SK-N-SH (cell line): ENCODE data around the gene PIK3C2B. TPM values are rescaled to one million over a fixed set of nuclear protein-coding genes. Genes with fewer than 3 reads are reported as not detected.

Experiments
- CTCF ChIA-PET: fragments of 300-600, 350-600 bp; formaldehyde crosslinking; extraction: SDS; loops from one replicate; lab custom pipeline; 2021; lab: Yijun Ruan, JAX
- POLR2A ChIA-PET: fragments of 350-600 bp; sonication (Branson Sonifier 250); formaldehyde crosslinking; extraction: SDS; loops from one replicate; lab custom pipeline; 2020; ENCODE audit warnings: antibody characterized with exemption, inconsistent platforms; lab: Yijun Ruan, JAX
- DNase-seq: peaks from one replicate; pipeline ENCODE4 v3.0.0; 2012
- H2AFZ ChIP-seq: fragments of 200-600 bp; sonication (generic); 2 replicates; pipeline ENCODE4 v1.8.1; 2016; ENCODE audit warnings: antibody characterized with exemption, mild to moderate bottlenecking, low read depth
- H3F3A ChIP-seq: fragments of 200-600 bp; sonication (generic); replicated peaks from 2 replicates; pipeline ENCODE3; 2016; ENCODE audit warnings: antibody characterized with exemption, mild to moderate bottlenecking; ENCODE audit not compliant: insufficient read depth
- H3K27ac ChIP-seq, 2 experiments: fragments of 200-500 bp in 1 of 2; fragments of 200-600 bp in 1 of 2; sonication (Bioruptor generic) in 1 of 2; sonication (generic), shearing (Covaris generic) in 1 of 2; 2 replicates each; pipeline versions ENCODE4 v1.5.1 to v1.6.1; 2014 to 2016; ENCODE audit warnings: low read depth in 2 of 2, inconsistent platforms in 1 of 2, low read length in 1 of 2, mild to moderate bottlenecking in 1 of 2, mixed read lengths in 1 of 2
- H3K27me3 ChIP-seq: fragments of 200-600 bp; sonication (generic), shearing (Covaris generic); 2 replicates; pipeline ENCODE4 v1.6.1; 2016; ENCODE audit warnings: mixed run types; ENCODE audit not compliant: insufficient read depth
- H3K36me3 ChIP-seq, 2 experiments: fragments of 200-500 bp in 1 of 2; fragments of 200-600 bp in 1 of 2; sonication (Bioruptor generic) in 1 of 2; sonication (generic) in 1 of 2; replicated peaks in 1 of 2; 2 replicates each; pipeline versions ENCODE3 to v1.5.1; 2014 to 2016; ENCODE audit warnings: low read length in 1 of 2, mild to moderate bottlenecking in 1 of 2; ENCODE audit not compliant: insufficient read depth in 2 of 2, control insufficient read depth in 1 of 2
- H3K4me1 ChIP-seq, 2 experiments: fragments of 200-500 bp in 1 of 2; fragments of 200-600 bp in 1 of 2; sonication (Bioruptor generic) in 1 of 2; sonication (generic), shearing (Covaris generic) in 1 of 2; 2 replicates each; pipeline versions ENCODE4 v1.5.1 to v1.6.1; 2014 to 2016; ENCODE audit warnings: low read depth in 1 of 2, low read length in 1 of 2, mixed run types in 1 of 2; ENCODE audit not compliant: insufficient read depth in 2 of 2, control insufficient read depth in 1 of 2
- H3K4me2 ChIP-seq: fragments of 200-600 bp; sonication (generic), shearing (Covaris generic); 2 replicates; pipeline ENCODE4 v1.6.1; 2017; ENCODE audit warnings: mixed run types
- H3K4me3 ChIP-seq, 2 experiments: fragments of 200-500 bp in 1 of 2; fragments of 200-600 bp in 1 of 2; sonication (Bioruptor generic) in 1 of 2; sonication (generic), shearing (Covaris generic) in 1 of 2; 2 replicates each; pipeline versions ENCODE4 v1.5.1 to v1.8.1; 2014 to 2016; ENCODE audit warnings: low read depth in 2 of 2, inconsistent platforms in 1 of 2, low read length in 1 of 2, mild to moderate bottlenecking in 1 of 2, mixed read lengths in 1 of 2, moderate library complexity in 1 of 2
- H3K79me2 ChIP-seq: fragments of 200-600 bp; sonication (generic); 2 replicates; pipeline ENCODE4 v1.8.1; 2017; ENCODE audit warnings: mild to moderate bottlenecking; ENCODE audit not compliant: insufficient read depth
- H3K9ac ChIP-seq: fragments of 200-600 bp; sonication (generic); 2 replicates; pipeline ENCODE4 v1.6.1; 2017; ENCODE audit warnings: mixed run types
- H3K9me2 ChIP-seq: fragments of 200-600 bp; sonication (generic); 2 replicates; pipeline ENCODE4 v1.6.1; 2017; ENCODE audit warnings: mixed run types
- H3K9me3 ChIP-seq: fragments of 200-600 bp; sonication (generic); 2 replicates; pipeline ENCODE4 v1.6.1; 2017; ENCODE audit warnings: mixed run types, mild to moderate bottlenecking, moderate library complexity
- H4K20me1 ChIP-seq: fragments of 200-600 bp; sonication (generic); 2 replicates; pipeline ENCODE4 v1.6.1; 2017; ENCODE audit warnings: mild to moderate bottlenecking, mixed run types; ENCODE audit not compliant: insufficient read depth
- CHD2 ChIP-seq: fragments of 150-350 bp; IDR thresholded peaks from 2 replicates; pipeline ENCODE4 v1.6.1; 2018; ENCODE audit warnings: low read length; ENCODE audit not compliant: partially characterized antibody
- CTCF ChIP-seq: fragments of 200-600 bp; sonication (generic); IDR thresholded peaks from 2 replicates; pipeline ENCODE4 v1.6.1; 2017; ENCODE audit warnings: antibody characterized with exemption, mild to moderate bottlenecking, moderate library complexity
- ELF1 ChIP-seq: IDR thresholded peaks from 2 replicates; pipeline ENCODE4 v1.4.0; 2012
- FOSL2 ChIP-seq: IDR thresholded peaks from 2 replicates; pipeline ENCODE4 v1.4.0; 2012; ENCODE audit warnings: low read depth, mild to moderate bottlenecking, moderate library complexity, borderline replicate concordance
- FOXJ3 ChIP-seq: sonication (generic); formaldehyde crosslinking; IDR thresholded peaks from 2 replicates; pipeline ENCODE4 v1.5.1; 2020; ENCODE audit warnings: mild to moderate bottlenecking, missing genetic modification reagents
- FOXM1 ChIP-seq: IDR thresholded peaks from 2 replicates; pipeline ENCODE4 v1.4.0; 2012; ENCODE audit warnings: low read depth, mild to moderate bottlenecking
- GABPA ChIP-seq: IDR thresholded peaks from 2 replicates; pipeline ENCODE4 v1.4.0; 2012; ENCODE audit warnings: low read depth, mild to moderate bottlenecking
- GATA2 ChIP-seq: sonication (generic); formaldehyde crosslinking; IDR thresholded peaks from 2 replicates; pipeline ENCODE4 v1.5.0; 2020; ENCODE audit warnings: mild to moderate bottlenecking, missing genetic modification reagents
- JUND ChIP-seq: IDR thresholded peaks from 2 replicates; pipeline ENCODE4 v1.4.0; 2012
- MAX ChIP-seq: IDR thresholded peaks from 2 replicates; pipeline ENCODE4 v1.4.0; 2012; ENCODE audit warnings: low read depth
- MEF2A ChIP-seq: IDR thresholded peaks from 2 replicates; pipeline ENCODE4 v1.4.0; 2012; ENCODE audit warnings: low read depth, borderline replicate concordance
- MXI1 ChIP-seq: IDR thresholded peaks from 2 replicates; pipeline ENCODE4 v1.6.1; 2012; ENCODE audit warnings: mild to moderate bottlenecking, low read depth, low read length, improper control_type of control experiment
- NFIC ChIP-seq: IDR thresholded peaks from 2 replicates; pipeline ENCODE4 v1.4.0; 2012; ENCODE audit warnings: borderline replicate concordance
- NRF1 ChIP-seq: IDR thresholded peaks from 2 replicates; pipeline ENCODE4 v1.6.1; 2012; ENCODE audit warnings: low read depth, mild to moderate bottlenecking, low read length
- PBX3 ChIP-seq: IDR thresholded peaks from 2 replicates; pipeline ENCODE4; 2012
- POLR2AphosphoS5 ChIP-seq: IDR thresholded peaks from 2 replicates; pipeline ENCODE4 v1.6.1; 2012; ENCODE audit warnings: low read depth, low read length
- RAD21 ChIP-seq: IDR thresholded peaks from 2 replicates; pipeline ENCODE4 v1.6.1; 2012; ENCODE audit warnings: mild to moderate bottlenecking, low read length
- RCOR1 ChIP-seq: fragments of 150-350 bp; IDR thresholded peaks from 2 replicates; pipeline ENCODE4 v1.6.1; 2017; ENCODE audit warnings: antibody characterized with exemption, low read length
- RFX5 ChIP-seq: IDR thresholded peaks from 2 replicates; pipeline ENCODE4 v1.6.1; 2012; ENCODE audit warnings: mild to moderate bottlenecking, improper control_type of control experiment, low read length
- RXRA ChIP-seq: IDR thresholded peaks from 2 replicates; pipeline ENCODE4 v1.4.0; 2012; ENCODE audit warnings: low read depth, mild to moderate bottlenecking, borderline replicate concordance
- SIN3A ChIP-seq: IDR thresholded peaks from 2 replicates; pipeline ENCODE4 v1.6.1; 2012; ENCODE audit warnings: low read depth, mild to moderate bottlenecking, low read length, moderate library complexity, borderline replicate concordance
- SMC3 ChIP-seq: IDR thresholded peaks from 2 replicates; pipeline ENCODE4 v1.6.1; 2012; ENCODE audit warnings: low read depth, low read length, improper control_type of control experiment
- TAF1 ChIP-seq: IDR thresholded peaks from 2 replicates; pipeline ENCODE4 v1.6.1; 2012; ENCODE audit warnings: low read depth, mild to moderate bottlenecking, low read length, moderate library complexity, borderline replicate concordance
- WGBS: methylation state at CpG from one replicate; pipeline ENCODE4 v1.1.6; 2017; ENCODE audit warnings: low lambda C conversion rate; 5-methylcytosine and 5-hydroxymethylcytosine counted together
- polyA plus RNA-seq, 3 experiments: library from polyadenylated mRNA; depleted of rRNA; stranded (reverse); fragments of >200 nt; gene quantifications; 2 replicates each; pipeline ENCODE4 v1.2.3, GENCODE V29; 2012

Gene PIK3C2B
- polyA plus RNA-seq (2012; rRNA removed), result 6.5 and 6.6 TPM in 2 replicates
- polyA plus RNA-seq (2012; cell fraction: cytosol; rRNA removed), result 2.4 and 3.6 TPM in 2 replicates
- 10.2 and 11.2 TPM in 2 replicates for polyA plus RNA-seq (2012; cell fraction: nucleus; rRNA removed)

GRCh38 chr1:204494281-204495077, at the start of gene PIK3C2B:
PIK3C2B (minus strand) TSS chr1:204494805; CDS start chr1:204469802, 25,003 bp downstream.
- Histone ChIP-seq H3K79me2 (0 out of 2 replicates have a peak, but pooled peaks cover 7% of the 10 kb centered on the region), H3F3A (peaks cover 10% of the 10 kb centered on the region), H3K4me2 (peak within 1 kb of the TSS; percentile 97), H4K20me1 (no peaks in the 10 kb centered on the region; the same call in 1 of the 2 replicates), H3K27ac (peak within 1 kb of the TSS; percentile 70 to 90), H3K9ac (peak within 1 kb of the TSS; percentile 81), H3K4me3 (peak within 1 kb of the TSS; percentile 72 to 79), H3K9me2 (no peaks in the 10 kb centered on the region), H3K4me1 (peaks cover 0 to 15% of the 10 kb centered on the region in 2 experiments; a peak in 3 of 4 replicates), H3K27me3 (no peaks in the 10 kb centered on the region), H2AFZ (peak within 1 kb of the TSS; percentile 97), H3K36me3 (no peaks in the 10 kb centered on the region), H3K9me3 (no peaks in the 10 kb centered on the region)
- POLR2A ChIA-PET, result interaction anchor here (0.6 to 2.8 kb wide), 10 partner anchors 8 to 206 kb away, joined by 3 to 13 read pairs (median 4); partner anchors contain the start of gene MDM4
- CTCF ChIA-PET, result interaction anchor here (0.7 to 26.2 kb wide), 20 partner anchors 9 to 366 kb away, joined by 3 to 1005 read pairs (median 6); no protein-coding TSS in a partner anchor
- DNase-seq, result peak; percentile 97
- WGBS, result 3% methylated on average over 19 of the region's 69 CpGs
- TF ChIP-seq MEF2A (no peak), POLR2AphosphoS5 (peak; percentile 40), MXI1 (peak; percentile 68), CTCF (peak; percentile 43), ELF1 (no peak), SIN3A (peak; percentile 33; the same call in 1 of the 2 replicates), GATA2 (CRISPR knock-in tag) (0 out of 2 replicates have a peak, but pooled peaks have one; percentile 26), FOXM1 (0 out of 2 replicates have a peak, but pooled peaks have one; percentile 2), FOSL2 (no peak), PBX3 (no peak), TAF1 (peak; percentile 62; the same call in 1 of the 2 replicates), NFIC (no peak; the same call in 1 of the 2 replicates), SMC3 (peak; percentile 52), CHD2 (peak; percentile 60), GABPA (no peak), NRF1 (peak; percentile 32), FOXJ3 (CRISPR knock-in tag) (peak; percentile 56; the same call in 1 of the 2 replicates), RAD21 (peak; percentile 26), JUND (no peak), RXRA (no peak), RFX5 (no peak), RCOR1 (0 out of 2 replicates have a peak, but pooled peaks have one; percentile 27), MAX (peak; percentile 15; the same call in 1 of the 2 replicates)
